Sigmoid colon (tissue), 7 donors: ENCODE measurements around the gene NEO1. TPM values are rescaled to one million over a fixed set of nuclear protein-coding genes. Genes with fewer than 3 reads are reported as not detected.

Experiments used
- DNase-seq: peaks from one replicate; pipeline ENCODE4 v3.0.0-alpha.2; 2019
- H3K27ac ChIP-seq, 4 donors: fragments of 200-600 bp; sonication (generic); one replicate each; pipeline ENCODE4 v1.5.1; 2016 to 2019; ENCODE audit warnings: mild to moderate bottlenecking in 1 of 4
- H3K27me3 ChIP-seq, 3 donors: fragments of 200-600 bp; sonication (generic); one replicate each; pipeline ENCODE4 v1.5.1; 2019; ENCODE audit warnings: mild to moderate bottlenecking in 1 of 3
- H3K36me3 ChIP-seq, 4 donors: fragments of 200-600 bp; sonication (generic); one replicate each; pipeline ENCODE4 v1.5.1; 2016 to 2019
- H3K4me1 ChIP-seq, 4 donors: fragments of 200-600 bp; sonication (generic); one replicate each; pipeline ENCODE4 v1.5.1; 2017 to 2019
- H3K4me3 ChIP-seq, 4 donors: fragments of 200-600 bp; sonication (generic); one replicate each; pipeline ENCODE4 v1.5.1; 2017 to 2019; ENCODE audit warnings: mild to moderate bottlenecking in 2 of 4, moderate library complexity in 1 of 4
- H3K9me3 ChIP-seq, 4 donors: fragments of 200-600 bp in 3 of 4; sonication (generic) in 3 of 4; one replicate each; pipeline versions ENCODE4 v1.5.1 to v1.6.1; 2013 to 2019
- CTCF ChIP-seq, 4 experiments: fragments of 450-650 bp in 3 of 4; fragments of 200-600 bp in 1 of 4; IDR thresholded peaks; one replicate each; pipeline ENCODE4 v1.5.1; 2016 to 2019; ENCODE audit warnings: antibody characterized with exemption in 4 of 4, mild to moderate bottlenecking in 3 of 4, moderate library complexity in 2 of 4
- EP300 ChIP-seq, 4 donors: sonication (generic); formaldehyde crosslinking; IDR thresholded peaks; one replicate each; pipeline ENCODE4 v1.6.1; 2017; ENCODE audit warnings: antibody characterized with exemption in 4 of 4
- POLR2A ChIP-seq, 2 donors: fragments of 450-650 bp; IDR thresholded peaks; one replicate each; pipeline ENCODE4 v1.6.1; 2016; ENCODE audit warnings: antibody characterized with exemption in 2 of 2, mild to moderate bottlenecking in 2 of 2, moderate library complexity in 2 of 2
- POLR2AphosphoS5 ChIP-seq, 4 donors: sonication (generic); formaldehyde crosslinking; IDR thresholded peaks; one replicate each; pipeline ENCODE4 v1.6.1; 2017; ENCODE audit warnings: antibody characterized with exemption in 4 of 4
- WGBS, 2 donors: extraction: QIAGEN DNeasy Blood & Tissue Kit; methylation state at CpG; one replicate each; pipeline ENCODE4 v1.1.7; 2013; 5-methylcytosine and 5-hydroxymethylcytosine counted together
- intact Hi-C: fragments of 100-400 bp; cut with DNase I; formaldehyde crosslinking; loops from one replicate; pipeline ENCODE4 v1.15.1; 2023
- polyA plus RNA-seq, 3 donors: library from polyadenylated mRNA; stranded (reverse); fragments of 200-250 nt; gene quantifications; one replicate each; pipeline ENCODE4 v1.2.3, GENCODE V29; 2013
- total RNA-seq, 4 donors: library from RNA; depleted of rRNA; stranded (reverse); fragments of >200 nt; gene quantifications; one replicate each; pipeline ENCODE4 v1.1.0, GENCODE V29; 2016
- donor health status: healthy with polysubstance abuse.
- donor health status: Bipolar disorder and iron deficiency.
- donor health status: healthy.

Gene NEO1
- total and polyA plus RNA-seq, 7 donors, result 9.0 to 56.5 (median 26.8) TPM

- Histone ChIP-seq H3K36me3 (no peaks in the 10 kb centered on the region), H3K27ac (no peak overlapping the region), H3K4me3 (no peak overlapping the region), H3K9me3 (no peaks in the 10 kb centered on the region), H3K4me1 (no peaks in the 10 kb centered on the region), H3K27me3 (no peaks in the 10 kb centered on the region)
- intact Hi-C loops, result no loop called here
- DNase-seq, result peak; percentile 46
- TF ChIP-seq POLR2AphosphoS5 (IDR thresholded peaks at IDR 0.05) (no peak), EP300 (IDR thresholded peaks at IDR 0.05) (no peak), POLR2A (IDR thresholded peaks at IDR 0.05) (no peak), CTCF (IDR thresholded peaks at IDR 0.05) (no peak)
- WGBS, 2 donors, result 90% methylated on average over 19 of the region's 19 CpGs
Observed at GRCh38 chr15:73331991-73332925, 280.0 kb downstream of the NEO1 start.

- H3K36me3 ChIP-seq, result no peaks in the 10 kb centered on the region
- H3K9me3 ChIP-seq, result no peaks in the 10 kb centered on the region
- no peak overlapping the region for H3K4me3 ChIP-seq
- TF ChIP-seq CTCF (IDR thresholded peaks at IDR 0.05), result no peak
- TF ChIP-seq EP300 (IDR thresholded peaks at IDR 0.05), result no peak
- no peak for TF ChIP-seq POLR2AphosphoS5 (IDR thresholded peaks at IDR 0.05)
- no peak for TF ChIP-seq POLR2A (IDR thresholded peaks at IDR 0.05)
- no peaks in the 10 kb centered on the region for H3K27me3 ChIP-seq
- no peak overlapping the region for H3K27ac ChIP-seq
- 76 to 80% methylated on average over 2 of the region's 2 CpGs for WGBS, 2 donors
- peak; percentile 27 for DNase-seq
- H3K4me1 ChIP-seq, result no peaks in the 10 kb centered on the region
- intact Hi-C loops, result no loop called here
Observed at GRCh38 chr15:73333001-73333400, 280.7 kb downstream of the NEO1 start.

GRCh38 chr15:73334086-73334485 lies 281.8 kb downstream of the NEO1 start:
- no peak overlapping the region for H3K27ac ChIP-seq
- intact Hi-C loops, result no loop called here
- no peaks in the 10 kb centered on the region for H3K4me1 ChIP-seq
- whole genome bisulfite sequencing, 2 donors, result 90 to 94% methylated on average over 6 of the region's 6 CpGs
- no peaks in the 10 kb centered on the region for H3K36me3 ChIP-seq
- peak; percentile 30 for DNase-seq
- TF ChIP-seq CTCF (IDR thresholded peaks at IDR 0.05) (no peak), POLR2AphosphoS5 (IDR thresholded peaks at IDR 0.05) (no peak), EP300 (IDR thresholded peaks at IDR 0.05) (no peak), POLR2A (IDR thresholded peaks at IDR 0.05) (no peak)
- H3K27me3 ChIP-seq, result no peaks in the 10 kb centered on the region
- no peaks in the 10 kb centered on the region for H3K9me3 ChIP-seq
- H3K4me3 ChIP-seq, result no peak overlapping the region

GRCh38 chr15:73335026-73335425 lies 282.8 kb downstream of the NEO1 start:
- Histone ChIP-seq H3K9me3 (no peaks in the 10 kb centered on the region), H3K36me3 (no peaks in the 10 kb centered on the region), H3K27me3 (no peaks in the 10 kb centered on the region), H3K4me3 (no peak overlapping the region), H3K27ac (no peak overlapping the region), H3K4me1 (no peaks in the 10 kb centered on the region)
- DNase-seq, result peak; percentile 15
- 60 to 85% methylated on average over 9 of the region's 9 CpGs for WGBS, 2 donors
- intact Hi-C loops, result no loop called here
- TF ChIP-seq EP300 (IDR thresholded peaks at IDR 0.05) (no peak), CTCF (IDR thresholded peaks at IDR 0.05) (no peak), POLR2A (IDR thresholded peaks at IDR 0.05) (no peak), POLR2AphosphoS5 (IDR thresholded peaks at IDR 0.05) (no peak)
